K562 (cell line): ENCODE measurements around the gene BCAN. TPM values are rescaled to one million over a fixed set of nuclear protein-coding genes. Genes with fewer than 3 reads are reported as not detected.

ENCODE experiments used
- ATAC-seq: fragments of 200-7000 bp; cut with Tn5 transposase; 3 replicates; pipeline ENCODE4 v1.9.1; 2020; ENCODE audit warnings: moderate library complexity
- BruUV-seq: library from RNA; stranded (reverse); fragments of 400-500 nt; replicated peaks from 2 replicates; lab custom pipeline; 2021; lab: Mats Ljungman, UMichigan
- CTCF ChIA-PET: fragments of 300-600 bp; formaldehyde crosslinking; extraction: SDS; loops from one replicate; lab custom pipeline; 2021; ENCODE audit warnings: low intra/inter-chr PET ratio; lab: Yijun Ruan, JAX
- POLR2A ChIA-PET: fragments of 300-600, 350-650 bp; sonication (Branson Sonifier 250); formaldehyde crosslinking; extraction: SDS; loops from one replicate; lab custom pipeline; 2021; ENCODE audit warnings: antibody characterized with exemption, inconsistent platforms; lab: Yijun Ruan, JAX
- DNase-seq, 4 experiments: peaks; one replicate each; pipeline versions ENCODE4 v3.0.0 to v3.0.0-alpha.2; 2011 to 2018; ENCODE audit warnings: low spot score in 3 of 4, mixed read lengths in 3 of 4; ENCODE audit errors: extremely low read depth in 1 of 4
- FAIRE-seq: peaks from 2 replicates; lab custom pipeline; 2011; peaks lifted over from hg19 to GRCh38; lab: Jason Lieb, UNC
- H2AFZ ChIP-seq: 2 replicates; pipeline ENCODE4 v1.6.0; 2011; ENCODE audit warnings: low read depth, low read length, control low read depth, inconsistent platforms
- H3K27ac ChIP-seq: fragments of 200-600 bp; 3 replicates; pipeline ENCODE4 v1.8.0; 2011; ENCODE audit warnings: low read depth, mild to moderate bottlenecking, control low read depth, inconsistent platforms, low read length, moderate library complexity, mixed read lengths; ENCODE audit errors: extremely low read depth
- H3K27me3 ChIP-seq, 2 experiments: fragments of 300-600 bp in 1 of 2; 2 replicates in 1 of 2; 3 replicates in 1 of 2; pipeline versions ENCODE4 v1.6.0 to v1.8.0; 2011; ENCODE audit warnings: inconsistent platforms in 2 of 2, low read length in 2 of 2, mild to moderate bottlenecking in 1 of 2, mixed read lengths in 1 of 2, moderate library complexity in 1 of 2; ENCODE audit not compliant: control insufficient read depth in 2 of 2, insufficient read depth in 2 of 2
- H3K36me3 ChIP-seq: fragments of 300-600 bp; 3 replicates; pipeline ENCODE4 v1.8.0; 2011; ENCODE audit warnings: mild to moderate bottlenecking, low read length, inconsistent platforms; ENCODE audit not compliant: control insufficient read depth, insufficient read depth
- H3K4me1 ChIP-seq, 2 experiments: fragments of 200-600 bp in 1 of 2; replicated peaks in 1 of 2; 2 replicates in 1 of 2; 3 replicates in 1 of 2; pipeline versions ENCODE4 v1.5.1 to v1.8.0; 2011; ENCODE audit warnings: inconsistent platforms in 2 of 2, low read length in 2 of 2, mild to moderate bottlenecking in 1 of 2, mixed read lengths in 1 of 2, moderate library complexity in 1 of 2; ENCODE audit not compliant: control insufficient read depth in 2 of 2, insufficient read depth in 2 of 2
- H3K4me2 ChIP-seq: 2 replicates; pipeline ENCODE4 v1.6.1; 2011; ENCODE audit warnings: low read length, control low read depth, inconsistent platforms, mixed read lengths; ENCODE audit not compliant: insufficient read depth
- H3K4me3 ChIP-seq: fragments of 200-600 bp; sonication (generic), shearing (Covaris generic); 2 replicates; pipeline ENCODE4 v1.5.1; 2016; ENCODE audit warnings: control low read depth, inconsistent platforms
- H3K79me2 ChIP-seq: fragments of 200-600 bp; 3 replicates; pipeline ENCODE4 v1.8.0; 2011; ENCODE audit warnings: low read length, inconsistent platforms; ENCODE audit not compliant: control insufficient read depth, insufficient read depth
- H3K9ac ChIP-seq, 2 experiments: 2 replicates each; pipeline versions ENCODE4 v1.6.0 to v1.6.1; 2011; ENCODE audit warnings: low read depth in 2 of 2, low read length in 2 of 2, control low read depth in 1 of 2, inconsistent platforms in 1 of 2, mild to moderate bottlenecking in 1 of 2, mixed read lengths in 1 of 2; ENCODE audit not compliant: insufficient read depth in 1 of 2
- H3K9me1 ChIP-seq: one replicate; pipeline ENCODE4 v1.6.0; 2011; ENCODE audit warnings: inconsistent platforms, mild to moderate bottlenecking, low read length, moderate library complexity; ENCODE audit not compliant: control insufficient read depth, insufficient read depth
- H3K9me3 ChIP-seq: replicated peaks from 2 replicates; pipeline ENCODE4 v1.5.1; 2011; ENCODE audit warnings: low read depth, low read length, inconsistent platforms; ENCODE audit not compliant: control insufficient read depth, insufficient read depth
- H4K20me1 ChIP-seq: replicated peaks from 2 replicates; pipeline ENCODE4 v1.6.1; 2011; ENCODE audit warnings: low read length, inconsistent platforms, mixed read lengths; ENCODE audit not compliant: control insufficient read depth, insufficient read depth
- CBFA2T2 ChIP-seq: fragments of 450-650 bp; conservative IDR thresholded peaks from 2 replicates; pipeline ENCODE4 v1.6.1; 2017; ENCODE audit warnings: mild to moderate bottlenecking
- CBFB ChIP-seq: sonication (generic); formaldehyde crosslinking; IDR thresholded peaks from 2 replicates; pipeline ENCODE4 v1.4.0; 2020; ENCODE audit warnings: mild to moderate bottlenecking, missing genetic modification reagents
- CEBPG ChIP-seq, 3 experiments: fragments of 200-800 bp in 1 of 3; sonication (Bioruptor generic) in 1 of 3; sonication (generic) in 1 of 3; formaldehyde crosslinking in 1 of 3; IDR thresholded peaks in 2 of 3; conservative IDR thresholded peaks in 1 of 3; 2 replicates each; pipeline versions ENCODE4 v1.6.1 to v1.8.0; 2016 to 2022; ENCODE audit warnings: missing compliant biosample characterization in 2 of 3, missing genetic modification characterization in 2 of 3, mild to moderate bottlenecking in 1 of 3, missing genetic modification reagents in 1 of 3
- FOS ChIP-seq: IDR thresholded peaks from 3 replicates; pipeline ENCODE4 v1.6.1; 2011; ENCODE audit not compliant: insufficient read length; ENCODE audit errors: extremely low read depth
- IFI16 ChIP-seq: fragments of 250-450 bp; sonication (Bioruptor Pico); IDR thresholded peaks from 2 replicates; pipeline ENCODE4 v2.1.2; 2022; ENCODE audit warnings: mild to moderate bottlenecking, inconsistent platforms
- KAT2B ChIP-seq: IDR thresholded peaks from one replicate; pipeline ENCODE4 v1.6.1; 2012; ENCODE audit warnings: low read depth, mild to moderate bottlenecking, control low read depth, inconsistent platforms, low read length, moderate library complexity
- KDM2B ChIP-seq: fragments of 250-450 bp; sonication (Bioruptor Pico); IDR thresholded peaks from 2 replicates; pipeline ENCODE4 v1.8.0; 2021; ENCODE audit warnings: mild to moderate bottlenecking, moderate library complexity
- KLF1 ChIP-seq: fragments of 450-650 bp; IDR thresholded peaks from 2 replicates; pipeline ENCODE4 v1.6.1; 2016; ENCODE audit warnings: missing genetic modification characterization, missing compliant biosample characterization
- NCOR1 ChIP-seq: fragments of 450-650 bp; IDR thresholded peaks from 2 replicates; pipeline ENCODE4 v1.6.1; 2016; ENCODE audit warnings: mild to moderate bottlenecking, moderate library complexity
- PHTF2 ChIP-seq: fragments of 250-450 bp; sonication (Bioruptor Pico); IDR thresholded peaks from 2 replicates; pipeline ENCODE4 v1.5.0; 2021; ENCODE audit warnings: mild to moderate bottlenecking
- RBM25 ChIP-seq: fragments of 200-400 bp; formaldehyde crosslinking; IDR thresholded peaks from 2 replicates; pipeline ENCODE4 v1.6.1; 2018; ENCODE audit warnings: low read length, low read depth, moderate library complexity; ENCODE audit not compliant: severe bottlenecking
- RNF2 ChIP-seq: sonication (generic); IDR thresholded peaks from 2 replicates; pipeline ENCODE4 v1.6.1; 2016
- TRIM24 ChIP-seq, 2 experiments: fragments of 450-650 bp; IDR thresholded peaks; 2 replicates each; pipeline ENCODE4 v1.6.1; 2016
- U2AF2 ChIP-seq: fragments of 200-400 bp; formaldehyde crosslinking; optimal IDR thresholded peaks from 2 replicates; pipeline ENCODE3; 2017; ENCODE audit warnings: low read depth, mild to moderate bottlenecking, low read length
- WHSC1 ChIP-seq: IDR thresholded peaks from one replicate; pipeline ENCODE4 v1.6.1; 2012; ENCODE audit warnings: low read length, control low read depth, inconsistent platforms
- ZBTB1 ChIP-seq: sonication (generic); formaldehyde crosslinking; IDR thresholded peaks from 2 replicates; pipeline ENCODE4 v1.8.1; 2023; ENCODE audit warnings: missing genetic modification reagents, low read depth, mild to moderate bottlenecking, borderline replicate concordance
- ZNF121 ChIP-seq: sonication (generic); formaldehyde crosslinking; conservative IDR thresholded peaks from 2 replicates; pipeline ENCODE4 v1.8.0; 2022; ENCODE audit warnings: missing genetic modification reagents
- ZNF143 ChIP-seq: sonication (generic); formaldehyde crosslinking; IDR thresholded peaks from 2 replicates; pipeline ENCODE4 v1.9.0; 2022; ENCODE audit warnings: mild to moderate bottlenecking, missing genetic modification reagents
- ZNF324 ChIP-seq: fragments of 250-450 bp; sonication (Bioruptor Pico); IDR thresholded peaks from 2 replicates; pipeline ENCODE4 v1.4.0; 2020; ENCODE audit warnings: mild to moderate bottlenecking
- ZNF41 ChIP-seq: fragments of 250-450 bp; sonication (Bioruptor Pico); conservative IDR thresholded peaks from 2 replicates; pipeline ENCODE4 v1.4.0; 2020; ENCODE audit warnings: mild to moderate bottlenecking
- ZNF444 ChIP-seq: fragments of 250-450 bp; sonication (Bioruptor Pico); IDR thresholded peaks from 2 replicates; pipeline ENCODE4 v1.4.0; 2020; ENCODE audit warnings: mild to moderate bottlenecking, moderate library complexity
- ZNF586 ChIP-seq: fragments of 450-650 bp; formaldehyde crosslinking; conservative IDR thresholded peaks from 2 replicates; pipeline ENCODE4 v1.4.0; 2020; ENCODE audit warnings: mild to moderate bottlenecking, moderate library complexity
- ZNF695 ChIP-seq: fragments of 450-650 bp; formaldehyde crosslinking; IDR thresholded peaks from 2 replicates; pipeline ENCODE4 v1.4.0; 2020; ENCODE audit warnings: mild to moderate bottlenecking, moderate library complexity
- ZNF696 ChIP-seq: fragments of 250-450 bp; sonication (Bioruptor Pico); conservative IDR thresholded peaks from 2 replicates; pipeline ENCODE4 v1.4.0; 2020; ENCODE audit warnings: mild to moderate bottlenecking, moderate library complexity
- WGBS: fragments of 100-300 bp; shearing (Covaris generic); methylation state at CpG from one replicate; pipeline ENCODE4 v1.1.6; 2016; ENCODE audit warnings: low coverage, mixed read lengths; ENCODE audit not compliant: insufficient coverage; ENCODE audit errors: missing lambda C conversion rate; 5-methylcytosine and 5-hydroxymethylcytosine counted together
- in situ Hi-C: fragments of 300-500 bp; cut with MboI; formaldehyde crosslinking; loops from 4 replicates; pipeline ENCODE4 v1.15.0; 2018; ENCODE audit warnings: inconsistent platforms, mixed read lengths
- intact Hi-C: fragments of 100-400 bp; cut with micrococcal nuclease; formaldehyde crosslinking; loops from 2 replicates; pipeline ENCODE4 v1.14.2; 2022
- polyA plus RNA-seq, 8 experiments: library from polyadenylated mRNA; depleted of rRNA in 4 of 8; stranded (reverse) in 5 of 8; unstranded in 3 of 8; fragments of >200 nt; fragmentation: Nextera tagmentation in 2 of 8; fragmentation: Illumina TruSeq in 1 of 8; extraction: Ambion mirVana in 2 of 8; extraction: Trizol in 1 of 8; gene quantifications; 2 replicates each; pipeline versions ENCODE4 v1.2.1 to v1.2.3, GENCODE V29; 2011 to 2014; ENCODE audit warnings: inconsistent platforms in 1 of 8, missing spikeins in 1 of 8
- total RNA-seq, 7 experiments: library from RNA; depleted of rRNA in 6 of 7; stranded (reverse); fragments of >200 nt in 6 of 7; fragmentation: Illumina TruSeq in 2 of 7; extraction: Trizol in 2 of 7; gene quantifications; 2 replicates each; pipeline versions ENCODE4 v1.2.1 to v1.2.3, GENCODE V29; 2011 to 2021; ENCODE audit warnings: low replicate concordance in 1 of 7
- TF ChIP-seq, protein P1 (sequence below): IDR thresholded peaks from 3 replicates; pipeline ENCODE4 v1.6.1; 2011; ENCODE audit warnings: borderline replicate concordance, mild to moderate bottlenecking; ENCODE audit not compliant: insufficient read length, insufficient read depth

BCAN gene
- total and polyA plus RNA-seq, 9 of the 15 experiments (the other 6 are each of a cell fraction or from before 2014, with no cell fraction given) = 0.04 to 0.33 (median 0.14) TPM; not detected in 5

DNA sequence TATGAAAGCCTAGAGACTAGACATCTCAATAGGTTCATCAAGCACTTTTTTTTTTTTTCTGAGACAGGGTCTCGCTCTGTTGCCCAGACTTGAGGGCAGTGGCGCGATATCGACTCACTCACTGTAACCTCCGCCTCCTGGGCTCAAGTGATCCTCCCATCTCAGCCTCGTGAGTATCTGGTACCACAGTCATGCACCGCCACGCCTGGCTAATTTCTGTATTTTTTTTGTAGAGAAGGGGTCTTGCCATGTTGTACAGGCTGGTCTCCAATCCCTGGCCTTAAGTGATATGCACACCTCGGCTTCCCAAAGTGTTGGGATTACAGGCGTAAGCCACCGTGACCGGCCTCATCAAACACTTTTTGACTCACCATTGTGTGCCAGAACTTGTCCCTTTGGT lies 40.0 kb upstream of the BCAN start:
- H3K9ac ChIP-seq = peak overlapping the region; percentile 86 to 93; a peak in 3 of 4 replicates
- FAIRE-seq = no peak
- WGBS = 32% methylated on average over 12 of the region's 12 CpGs
- peaks cover 12% of the 10 kb centered on the region in 2 experiments; a peak in 4 of 5 replicates for H3K4me1 ChIP-seq
- peak overlapping the region; percentile 81 for H3K4me3 ChIP-seq
- TF ChIP-seq, protein P1, sequence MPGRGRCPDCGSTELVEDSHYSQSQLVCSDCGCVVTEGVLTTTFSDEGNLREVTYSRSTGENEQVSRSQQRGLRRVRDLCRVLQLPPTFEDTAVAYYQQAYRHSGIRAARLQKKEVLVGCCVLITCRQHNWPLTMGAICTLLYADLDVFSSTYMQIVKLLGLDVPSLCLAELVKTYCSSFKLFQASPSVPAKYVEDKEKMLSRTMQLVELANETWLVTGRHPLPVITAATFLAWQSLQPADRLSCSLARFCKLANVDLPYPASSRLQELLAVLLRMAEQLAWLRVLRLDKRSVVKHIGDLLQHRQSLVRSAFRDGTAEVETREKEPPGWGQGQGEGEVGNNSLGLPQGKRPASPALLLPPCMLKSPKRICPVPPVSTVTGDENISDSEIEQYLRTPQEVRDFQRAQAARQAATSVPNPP = no peak
- TF ChIP-seq WHSC1 (no peak), CBFB (CRISPR knock-in tag) (no peak), IFI16 (CRISPR knock-in tag) (no peak), KDM2B (CRISPR knock-in tag) (no peak), ZNF586 (CRISPR knock-in tag) (no peak), CBFA2T2 (no peak), ZNF324 (no peak), FOS (no peak), ZNF696 (CRISPR knock-in tag) (no peak), U2AF2 (no peak), ZNF121 (CRISPR knock-in tag) (peak; percentile 90), TRIM24 (IDR thresholded peaks at IDR 0.05) (no peak), RBM25 (peak; percentile 16), ZNF143 (0 out of 2 replicates have a peak, but pooled peaks have one; percentile 18), PHTF2 (CRISPR knock-in tag) (no peak), KAT2B (no peak), ZBTB1 (no peak), ZNF41 (CRISPR knock-in tag) (no peak), CEBPG (CRISPR knock-in tag; IDR thresholded peaks at IDR 0.05) (no peak), CEBPG (tag; conservative IDR thresholded peaks at IDR 0.05 in 1 of 2, IDR thresholded peaks at IDR 0.05 in 1 of 2) (no peak), RNF2 (no peak), ZNF695 (CRISPR knock-in tag) (no peak), KLF1 (tag) (no peak), ZNF444 (no peak), NCOR1 (no peak)
- ChIA-PET CTCF (interaction anchor here (0.7 to 1.2 kb wide), 4 partner anchors 18 to 209 kb away, joined by 3 to 6 read pairs (median 4); no protein-coding TSS in a partner anchor), POLR2A (interaction anchor here (0.6 to 3.2 kb wide), 5 partner anchors 9 to 59 kb away, joined by 3 to 16 read pairs (median 5); partner anchors contain the start of gene NAXE)
- H3K9me3 ChIP-seq = no peaks in the 10 kb centered on the region
- H3K79me2 ChIP-seq = peaks cover 46% of the 10 kb centered on the region
- BruUV-seq = no TSS peak
- H4K20me1 ChIP-seq = no peaks in the 10 kb centered on the region
- peak overlapping the region; percentile 100 for H2AFZ ChIP-seq
- H3K27ac ChIP-seq = peak overlapping the region; percentile 80; the same call in 2 of the 3 replicates
- H3K36me3 ChIP-seq = peaks cover 30% of the 10 kb centered on the region
- in situ Hi-C loops (loop anchor here (5.0 kb wide), 2 partner anchors 145 to 215 kb away; no protein-coding TSS in a partner anchor), intact Hi-C loops (loop anchor here (1.0 kb wide), 1 partner anchor 146 kb away; no protein-coding TSS in a partner anchor)
- peak overlapping the region; percentile 97 for H3K4me2 ChIP-seq
- DNase-seq = peak in 1 of 4 experiments; percentile 28
- H3K9me1 ChIP-seq = no peaks in the 10 kb centered on the region
- H3K27me3 ChIP-seq = no peaks in the 10 kb centered on the region
- ATAC-seq = peak; percentile 15
